Spinal cord (tissue), 10 donors: ENCODE data around the gene ISL1. TPM values are rescaled to one million over a fixed set of nuclear protein-coding genes. Genes with fewer than 3 reads are reported as not detected.

Source experiments
- DNase-seq, 6 donors: peaks; one replicate each; pipeline versions ENCODE4 v3.0.0 to v3.0.0-alpha.2; 2013 to 2015; ENCODE audit warnings: low spot score in 6 of 6, low read depth in 4 of 6
- H3K27ac ChIP-seq: one replicate; pipeline ENCODE4 v1.5.1; 2013; ENCODE audit warnings: low read depth, low read length, control low read depth
- H3K27me3 ChIP-seq: one replicate; pipeline ENCODE4 v1.6.1; 2013; ENCODE audit warnings: low read length; ENCODE audit not compliant: control insufficient read depth, insufficient read depth
- H3K36me3 ChIP-seq: one replicate; pipeline ENCODE4 v1.6.1; 2013; ENCODE audit warnings: low read length; ENCODE audit not compliant: control insufficient read depth, insufficient read depth
- H3K4me1 ChIP-seq: one replicate; pipeline ENCODE4 v1.6.1; 2013; ENCODE audit warnings: low read length; ENCODE audit not compliant: control insufficient read depth, insufficient read depth
- H3K4me3 ChIP-seq: one replicate; pipeline ENCODE4 v1.5.1; 2013; ENCODE audit warnings: low read depth, low read length, control low read depth
- H3K9me3 ChIP-seq: one replicate; pipeline ENCODE4 v1.6.1; 2013; ENCODE audit warnings: low read length; ENCODE audit not compliant: control insufficient read depth, insufficient read depth
- WGBS: methylation state at CpG from one replicate; pipeline ENCODE4 v1.1.5; 2013; ENCODE audit warnings: missing lambda C conversion rate; ENCODE audit not compliant: insufficient coverage; 5-methylcytosine and 5-hydroxymethylcytosine counted together
- polyA plus RNA-seq, 2 donors: library from polyadenylated mRNA; unstranded; fragments of 120-200 nt; gene quantifications; one replicate each; pipeline ENCODE4 v1.2.1, GENCODE V29; 2013; ENCODE audit not compliant: insufficient read length in 2 of 2
- total RNA-seq, 2 donors: library from RNA; depleted of rRNA in 1 of 2; stranded (reverse); fragments of 120-200 nt in 1 of 2; fragments of >200 nt in 1 of 2; gene quantifications; one replicate each; pipeline versions ENCODE4 v1.2.3 to v1.2.4, GENCODE V29; 2013 to 2014
- donor health status: healthy.

Gene ISL1
- total and polyA plus RNA-seq, 4 donors = 1.0 to 7.1 (median 4.3) TPM

DNA sequence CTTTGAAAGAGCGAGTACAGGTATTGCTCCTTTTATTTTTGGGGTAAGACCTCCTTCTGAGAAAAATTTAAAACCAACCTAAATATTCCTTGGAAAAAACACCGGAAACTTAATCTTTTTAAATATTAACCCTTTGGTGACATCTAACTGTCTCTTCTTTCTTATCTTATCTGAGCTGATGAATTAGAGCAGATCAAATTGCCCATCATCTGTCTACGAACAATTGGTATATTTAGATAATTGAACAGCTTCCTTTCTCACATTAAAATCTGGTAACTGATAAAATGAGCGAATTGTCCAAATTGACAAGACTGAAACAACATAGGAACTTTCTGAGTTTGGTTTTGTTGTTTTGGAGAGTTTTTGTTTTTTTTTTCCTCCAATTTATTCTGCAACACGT lies 2.0 kb downstream of the ISL1 start:
- no peaks in the 10 kb centered on the region for H3K9me3 ChIP-seq
- no CpG with 5 or more reads among the region's 5 CpGs for WGBS
- H3K4me1 ChIP-seq = peaks cover 33% of the 10 kb centered on the region
- no peaks in the 10 kb centered on the region for H3K36me3 ChIP-seq
- H3K4me3 ChIP-seq = no peak overlapping the region
- peak in 2 of 6 donors; percentile 14 to 38 for DNase-seq
- peaks cover 99% of the 10 kb centered on the region for H3K27me3 ChIP-seq
- no peak overlapping the region for H3K27ac ChIP-seq

DNA sequence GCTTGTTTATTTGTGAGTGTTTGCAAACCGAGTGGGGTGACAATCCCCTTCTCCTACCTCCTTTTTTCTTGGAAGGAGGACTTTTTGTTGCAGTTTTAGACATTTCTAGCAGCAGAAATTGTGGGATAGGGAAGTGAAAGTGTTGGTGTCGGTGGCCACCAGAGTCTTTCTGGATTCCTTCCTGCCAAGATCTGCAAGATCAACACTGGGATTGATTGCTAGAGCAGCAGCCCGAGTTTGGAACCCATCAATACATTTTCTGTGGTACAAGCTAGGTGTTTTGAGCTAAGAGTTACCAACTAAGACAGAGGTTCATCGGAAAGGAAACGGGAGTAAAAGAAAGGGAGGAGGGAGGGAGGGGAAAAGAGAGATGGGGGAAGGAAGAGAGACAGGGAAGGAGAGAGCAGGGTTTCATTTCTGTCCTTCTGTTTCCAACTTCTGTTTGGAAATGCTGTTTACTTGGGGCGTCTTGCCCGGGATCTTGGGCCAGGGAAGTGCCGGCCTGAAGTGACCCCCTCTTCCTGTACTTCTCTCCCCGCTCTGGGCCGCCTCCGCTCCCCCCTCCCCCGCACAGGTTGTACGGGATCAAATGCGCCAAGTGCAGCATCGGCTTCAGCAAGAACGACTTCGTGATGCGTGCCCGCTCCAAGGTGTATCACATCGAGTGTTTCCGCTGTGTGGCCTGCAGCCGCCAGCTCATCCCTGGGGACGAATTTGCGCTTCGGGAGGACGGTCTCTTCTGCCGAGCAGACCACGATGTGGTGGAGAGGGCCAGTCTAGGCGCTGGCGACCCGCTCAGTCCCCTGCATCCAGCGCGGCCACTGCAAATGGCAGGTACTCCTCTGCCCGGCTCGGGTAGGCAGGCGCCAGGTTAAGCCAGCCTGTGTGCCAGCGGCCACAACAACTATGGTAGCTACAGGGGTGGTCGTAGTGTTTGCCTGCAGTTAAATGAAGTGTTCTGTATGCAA lies 4.0 kb downstream of the ISL1 start:
- Histone ChIP-seq H3K27ac (no peak overlapping the region), H3K36me3 (no peaks in the 10 kb centered on the region), H3K4me3 (no peak overlapping the region), H3K9me3 (no peaks in the 10 kb centered on the region), H3K4me1 (peaks cover 36% of the 10 kb centered on the region), H3K27me3 (peaks cover 98% of the 10 kb centered on the region)
- 2% methylated on average over 37 of the region's 38 CpGs for WGBS
- DNase-seq = peak in 2 of 6 donors; percentile 32 to 41

DNA sequence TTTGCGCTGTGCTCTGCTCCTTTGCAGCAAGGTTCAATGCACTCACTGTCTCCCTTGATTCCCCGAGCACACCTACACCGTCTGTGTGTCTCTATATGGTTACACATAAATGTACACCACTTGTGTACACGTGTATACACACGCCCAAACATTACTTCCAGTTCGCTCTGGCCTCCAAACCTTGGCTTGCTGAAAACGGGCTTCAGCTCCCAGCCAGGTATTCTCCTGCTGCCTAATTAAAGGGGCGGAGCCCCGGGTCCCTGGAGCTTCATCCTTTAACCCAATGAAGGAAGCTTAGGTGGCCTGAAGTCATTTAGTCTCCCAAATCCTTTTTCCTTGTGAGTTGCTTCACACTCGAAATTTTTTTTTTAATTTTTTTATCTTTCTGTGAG lies 4.6 kb downstream of the ISL1 start:
- Histone ChIP-seq H3K4me1 (peaks cover 31% of the 10 kb centered on the region), H3K36me3 (no peaks in the 10 kb centered on the region), H3K27me3 (peaks cover 98% of the 10 kb centered on the region), H3K4me3 (no peak overlapping the region), H3K9me3 (no peaks in the 10 kb centered on the region), H3K27ac (no peak overlapping the region)
- WGBS = 5% methylated on average over 8 of the region's 10 CpGs
- peak in 2 of 6 donors; percentile 18 to 23 for DNase-seq

DNA sequence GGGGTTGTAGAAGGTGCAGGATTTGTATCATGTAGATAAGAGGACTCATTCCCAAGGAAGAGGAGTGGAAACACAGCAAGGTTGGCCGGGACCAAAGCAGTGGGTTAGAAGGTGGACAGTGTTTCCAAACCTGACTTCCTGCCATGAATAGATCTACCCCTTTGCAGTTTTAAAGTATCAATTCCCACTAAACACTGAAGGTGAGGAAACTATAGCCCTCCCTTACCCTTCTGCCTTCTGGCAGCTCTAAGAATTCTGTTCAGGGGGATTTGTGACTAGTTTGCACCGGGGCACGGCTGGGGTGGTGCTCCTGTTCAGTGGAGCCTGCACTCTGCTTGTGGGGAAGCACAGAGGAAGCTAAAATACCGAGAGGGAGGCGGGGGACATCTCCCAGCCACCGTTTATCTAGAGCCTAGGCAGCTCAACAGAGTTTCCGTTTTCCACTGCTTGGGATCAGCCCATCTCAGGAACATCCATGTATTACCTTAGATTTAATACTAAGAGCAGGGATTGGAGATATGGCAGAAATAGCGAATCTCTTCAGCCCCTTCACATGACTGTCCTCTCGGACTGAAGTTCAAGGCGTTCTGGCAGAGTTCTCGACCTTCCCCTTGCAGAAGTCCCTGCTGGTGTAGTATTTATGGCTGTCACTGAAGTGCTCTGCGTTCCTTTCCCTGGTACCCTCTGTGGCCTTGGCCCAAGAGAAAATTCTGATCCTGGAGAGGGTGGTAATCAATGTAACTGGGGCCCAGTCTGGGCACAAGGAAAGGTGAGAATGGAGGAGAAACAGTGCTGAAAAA lies 5.4 kb downstream of the ISL1 start:
- Histone ChIP-seq H3K27me3 (peaks cover 98% of the 10 kb centered on the region), H3K9me3 (no peaks in the 10 kb centered on the region), H3K36me3 (no peaks in the 10 kb centered on the region), H3K4me3 (no peak overlapping the region), H3K4me1 (peaks cover 23% of the 10 kb centered on the region), H3K27ac (no peak overlapping the region)
- peak in 2 of 6 donors; percentile 17 to 27 for DNase-seq
- 2% methylated on average over 8 of the region's 12 CpGs for whole genome bisulfite sequencing

DNA sequence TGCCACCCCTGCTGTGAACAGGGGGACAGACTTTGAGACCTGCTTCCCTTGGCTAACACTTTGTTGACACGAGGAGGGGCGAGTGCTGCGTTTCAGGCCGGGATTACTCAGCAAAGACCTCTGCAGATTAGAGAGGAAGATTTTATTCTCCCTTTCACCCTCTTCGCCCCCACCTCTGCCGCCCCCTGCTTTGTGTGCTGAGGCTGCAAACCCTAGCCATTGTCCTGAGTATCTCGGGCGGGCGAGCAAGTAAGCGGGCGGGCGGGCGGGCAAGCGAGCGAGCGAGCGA lies 6.0 kb downstream of the ISL1 start:
- Histone ChIP-seq H3K4me3 (no peak overlapping the region), H3K9me3 (no peaks in the 10 kb centered on the region), H3K27me3 (peaks cover 98% of the 10 kb centered on the region), H3K4me1 (peaks cover 22% of the 10 kb centered on the region), H3K27ac (no peak overlapping the region), H3K36me3 (no peaks in the 10 kb centered on the region)
- DNase-seq = peak in 1 of 6 donors; percentile 17
- WGBS = under 1% methylated on average over 16 of the region's 17 CpGs

DNA sequence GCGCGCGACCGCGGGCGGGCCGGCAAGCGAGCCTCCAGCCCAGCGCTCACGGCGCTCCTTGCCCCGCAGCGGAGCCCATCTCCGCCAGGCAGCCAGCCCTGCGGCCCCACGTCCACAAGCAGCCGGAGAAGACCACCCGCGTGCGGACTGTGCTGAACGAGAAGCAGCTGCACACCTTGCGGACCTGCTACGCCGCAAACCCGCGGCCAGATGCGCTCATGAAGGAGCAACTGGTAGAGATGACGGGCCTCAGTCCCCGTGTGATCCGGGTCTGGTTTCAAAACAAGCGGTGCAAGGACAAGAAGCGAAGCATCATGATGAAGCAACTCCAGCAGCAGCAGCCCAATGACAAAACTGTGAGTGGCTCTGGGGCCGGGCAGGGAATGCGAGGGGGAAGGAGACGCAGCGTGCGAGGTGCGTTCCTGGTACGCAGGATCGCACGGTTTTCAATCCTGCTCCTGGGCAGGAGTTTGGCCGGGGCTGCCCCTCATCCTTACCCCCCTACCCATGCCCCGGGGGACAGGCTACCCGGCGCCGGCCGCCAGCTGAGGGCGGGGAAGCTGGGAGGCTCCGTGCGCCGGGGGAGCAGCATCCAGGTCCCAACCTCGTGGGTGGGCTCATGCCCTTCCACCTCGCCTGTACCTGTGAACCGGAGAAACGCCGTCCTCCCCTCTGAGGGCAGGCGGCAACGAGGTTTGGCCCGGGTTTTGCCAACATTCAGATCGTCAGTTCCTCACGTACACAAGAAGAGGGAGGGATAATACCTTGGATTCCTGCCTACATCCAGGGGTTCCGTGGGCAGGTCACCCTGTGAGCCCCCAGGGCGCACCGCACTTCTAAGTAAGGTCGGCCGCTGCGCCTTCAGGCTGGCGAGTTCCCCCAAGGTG lies 6.6 kb downstream of the ISL1 start:
- peak in 2 of 6 donors; percentile 40 to 53 for DNase-seq
- Histone ChIP-seq H3K27ac (no peak overlapping the region), H3K4me1 (peaks cover 22% of the 10 kb centered on the region), H3K27me3 (peaks cover 98% of the 10 kb centered on the region), H3K9me3 (no peaks in the 10 kb centered on the region), H3K4me3 (no peak overlapping the region), H3K36me3 (no peaks in the 10 kb centered on the region)
- under 1% methylated on average over 65 of the region's 68 CpGs for WGBS

DNA sequence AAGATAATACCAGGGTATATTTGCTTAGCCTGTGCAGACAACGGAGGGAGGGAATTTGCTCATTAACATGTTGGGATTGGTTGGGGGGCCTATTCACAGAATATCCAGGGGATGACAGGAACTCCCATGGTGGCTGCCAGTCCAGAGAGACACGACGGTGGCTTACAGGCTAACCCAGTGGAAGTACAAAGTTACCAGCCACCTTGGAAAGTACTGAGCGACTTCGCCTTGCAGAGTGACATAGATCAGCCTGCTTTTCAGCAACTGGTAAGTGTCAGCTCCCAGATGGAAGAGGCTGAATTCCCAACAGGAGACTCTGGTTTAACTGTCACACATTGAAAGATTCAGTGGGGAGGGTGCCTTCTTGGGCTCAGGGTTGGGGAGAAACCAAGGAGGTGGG lies 7.9 kb downstream of the ISL1 start:
- Histone ChIP-seq H3K4me3 (no peak overlapping the region), H3K27me3 (peaks cover 98% of the 10 kb centered on the region), H3K36me3 (no peaks in the 10 kb centered on the region), H3K9me3 (no peaks in the 10 kb centered on the region), H3K4me1 (peaks cover 22% of the 10 kb centered on the region), H3K27ac (no peak overlapping the region)
- 6% methylated on average over 5 of the region's 5 CpGs for WGBS
- peak in 1 of 6 donors; percentile 2 for DNase-seq

DNA sequence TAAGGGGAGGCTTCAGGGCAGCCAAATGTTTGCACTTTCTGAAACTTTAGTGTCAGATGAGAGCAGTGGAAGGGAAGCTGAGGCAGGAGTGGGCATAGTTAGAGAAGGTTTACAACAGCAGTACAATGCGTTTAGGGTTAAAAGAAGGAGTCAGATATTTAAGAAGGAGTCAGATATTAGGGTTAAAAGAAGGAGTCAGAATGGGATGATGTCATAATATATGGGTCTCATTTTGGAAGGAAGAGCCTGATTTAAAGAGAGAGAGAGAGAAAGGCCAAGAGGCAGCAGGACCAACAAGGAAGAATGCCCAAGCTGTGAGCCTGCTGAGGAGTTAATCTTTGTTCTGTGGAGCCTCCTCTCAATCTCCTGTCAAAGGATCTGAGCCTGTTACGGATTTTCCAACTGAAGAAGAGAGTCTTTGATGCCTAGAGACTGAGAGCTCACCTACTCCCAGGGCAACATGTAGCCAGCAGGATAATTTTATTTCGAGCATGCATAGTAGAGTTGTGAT lies 9.5 kb downstream of the ISL1 start:
- H3K27me3 ChIP-seq = peaks cover 98% of the 10 kb centered on the region
- DNase-seq = no peak
- 20% methylated on average over 1 of the region's 3 CpGs for WGBS

DNA sequence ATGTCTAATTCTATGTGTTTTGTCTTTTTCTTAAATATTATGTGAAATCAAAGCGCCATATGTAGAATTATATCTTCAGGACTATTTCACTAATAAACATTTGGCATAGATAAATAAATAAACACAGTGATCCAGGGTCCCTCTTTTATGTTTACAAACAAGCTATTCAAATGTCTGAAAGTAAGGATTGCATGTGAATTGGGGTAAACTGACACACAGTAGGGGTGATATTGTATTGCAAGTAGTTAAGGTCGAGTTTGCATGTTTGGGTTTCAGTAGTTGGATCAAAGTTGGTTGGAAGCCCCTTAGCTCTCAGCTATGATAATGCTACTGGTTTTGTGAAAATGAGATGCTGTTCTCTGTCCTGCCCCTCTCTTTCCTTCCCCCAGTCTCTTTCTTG lies 11.4 kb downstream of the ISL1 start:
- peaks cover 98% of the 10 kb centered on the region for H3K27me3 ChIP-seq
- H3K27ac ChIP-seq = no peak overlapping the region
- no peaks in the 10 kb centered on the region for H3K9me3 ChIP-seq
- peak in 1 of 6 donors; percentile 5 for DNase-seq
- H3K4me1 ChIP-seq = peaks cover 18% of the 10 kb centered on the region
- H3K4me3 ChIP-seq = no peak overlapping the region
- WGBS = 0% methylated on average over 1 of the region's 2 CpGs
- no peaks in the 10 kb centered on the region for H3K36me3 ChIP-seq

More for the DNA sequence above, 9.5 kb downstream of the ISL1 start:
- H3K9me3 ChIP-seq = no peaks in the 10 kb centered on the region
- H3K27ac ChIP-seq = no peak overlapping the region
- H3K4me3 ChIP-seq = no peak overlapping the region
- no peaks in the 10 kb centered on the region for H3K36me3 ChIP-seq
- peaks cover 15% of the 10 kb centered on the region for H3K4me1 ChIP-seq
